Activated naive CD8-positive, alpha-beta T cell treated with anti-CD3 and anti-CD28 coated beads, Interleukin-2, amount 50 U/mL, for 24 hours (primary cell): ENCODE data around the gene HSPB2.

Experiments
- ATAC-seq: fragments of 150-1000 bp; cut with Tn5 transposase; one replicate; pipeline ENCODE4 v1.10.0; 2021
- DNase-seq: peaks from one replicate; pipeline ENCODE4 v3.0.0; 2021
- H3K27ac Mint-ChIP-seq: one replicate; pipeline ENCODE4 v1.8.0; 2021; ENCODE audit warnings: mild to moderate bottlenecking, mixed read lengths
- H3K27me3 Mint-ChIP-seq: one replicate; pipeline ENCODE4 v1.8.0; 2021; ENCODE audit warnings: mixed read lengths
- H3K36me3 Mint-ChIP-seq: one replicate; pipeline ENCODE4 v1.8.0; 2021; ENCODE audit warnings: low read depth, mixed read lengths
- H3K4me1 Mint-ChIP-seq: one replicate; pipeline ENCODE4 v1.8.0; 2021; ENCODE audit warnings: mixed read lengths
- H3K4me3 Mint-ChIP-seq: one replicate; pipeline ENCODE4 v1.8.0; 2021; ENCODE audit warnings: mild to moderate bottlenecking, moderate library complexity, mixed read lengths
- H3K9me3 Mint-ChIP-seq: one replicate; pipeline ENCODE4 v1.8.0; 2021; ENCODE audit warnings: mixed read lengths

Gene HSPB2

GRCh38 chr11:111939836-111940604 is 27.5 kb downstream of the HSPB2 start:
- Mint-ChIP-seq H3K36me3 (peaks cover 10% of the 10 kb centered on the region), H3K27me3 (peaks cover 2% of the 10 kb centered on the region), H3K9me3 (no peaks in the 10 kb centered on the region), H3K4me3 (no peak overlapping the region), H3K27ac (no peak overlapping the region), H3K4me1 (peaks cover 81% of the 10 kb centered on the region)
- no peak for ATAC-seq
- DNase-seq: no peak

DNA sequence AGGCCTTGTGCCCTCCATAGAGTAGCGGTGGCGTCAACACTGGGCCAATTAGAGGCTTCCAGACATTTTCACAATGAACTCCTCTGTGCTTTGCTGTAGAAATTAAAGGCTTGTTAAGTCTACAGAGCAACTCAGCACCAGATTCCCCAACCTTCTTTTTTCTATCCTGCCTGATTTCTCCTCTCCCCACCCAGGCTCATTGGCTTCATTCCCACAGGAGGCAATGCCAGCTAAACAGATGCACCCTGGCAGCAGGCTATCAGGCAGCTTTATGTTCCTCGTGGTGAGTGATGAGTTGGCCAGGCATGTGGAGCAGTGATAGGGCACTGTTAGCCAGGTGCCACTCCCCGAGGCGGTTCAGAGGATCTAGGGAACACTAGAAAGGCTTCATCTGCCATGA is 29.4 kb downstream of the HSPB2 start:
- Mint-ChIP-seq H3K4me1 (peaks cover 74% of the 10 kb centered on the region), H3K4me3 (no peak overlapping the region), H3K27ac (no peak overlapping the region), H3K9me3 (no peaks in the 10 kb centered on the region), H3K27me3 (no peaks in the 10 kb centered on the region), H3K36me3 (peaks cover 8% of the 10 kb centered on the region)
- DNase-seq (no peak), ATAC-seq (no peak)

DNA sequence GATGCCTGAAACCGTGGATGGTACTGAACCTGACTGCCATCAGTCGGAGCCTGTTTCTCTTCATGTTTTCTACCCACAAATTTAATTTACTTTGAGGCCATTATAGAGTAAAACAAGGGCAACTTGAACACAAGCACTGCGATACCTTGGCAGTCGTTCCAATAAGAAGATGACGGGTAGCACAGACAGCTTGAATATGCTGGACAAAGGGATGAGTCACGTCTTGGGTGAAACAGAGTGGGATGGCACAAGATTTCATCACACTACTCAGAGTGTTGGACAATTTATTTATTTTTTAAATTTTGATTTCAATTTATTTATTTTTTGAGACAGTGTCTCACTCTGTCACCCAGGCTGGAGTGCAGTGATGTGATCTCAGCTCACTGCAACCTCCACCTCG is 30.3 kb downstream of the HSPB2 start:
- DNase-seq (no peak), ATAC-seq (no peak)
- Mint-ChIP-seq H3K27me3 (no peaks in the 10 kb centered on the region), H3K27ac (no peak overlapping the region), H3K4me3 (no peak overlapping the region), H3K36me3 (peaks cover 6% of the 10 kb centered on the region), H3K9me3 (no peaks in the 10 kb centered on the region), H3K4me1 (peaks cover 75% of the 10 kb centered on the region)

- H3K4me1 Mint-ChIP-seq: peaks cover 72% of the 10 kb centered on the region
- H3K27me3 Mint-ChIP-seq: no peaks in the 10 kb centered on the region
- no peak for DNase-seq
- no peak for ATAC-seq
- peak overlapping the region; percentile 57 for H3K4me3 Mint-ChIP-seq
- H3K36me3 Mint-ChIP-seq: peaks cover 5% of the 10 kb centered on the region
- peak overlapping the region; percentile 96 for H3K27ac Mint-ChIP-seq
- H3K9me3 Mint-ChIP-seq: no peaks in the 10 kb centered on the region
Observed at GRCh38 chr11:111944139-111944538, 31.6 kb downstream of the HSPB2 start.

DNA sequence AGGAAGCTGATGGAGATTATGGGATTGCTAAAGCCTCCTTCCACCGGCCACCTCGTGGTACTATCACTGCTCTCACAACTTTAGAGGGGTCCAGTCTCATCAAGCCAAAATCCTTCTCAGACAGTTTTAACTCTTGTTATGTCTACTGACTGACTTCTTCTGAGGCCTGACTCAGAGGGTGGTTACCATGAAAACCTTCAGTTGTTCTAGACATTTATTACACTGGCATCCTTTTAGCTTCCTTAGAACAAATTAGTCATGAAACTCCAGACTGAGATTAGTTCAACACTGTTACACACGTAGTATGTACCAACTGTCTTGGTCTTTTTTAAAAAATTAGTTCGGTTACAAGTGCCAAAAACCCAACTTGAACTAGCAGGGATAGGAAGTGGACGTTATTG is 32.1 kb downstream of the HSPB2 start:
- Mint-ChIP-seq H3K27ac (peak overlapping the region; percentile 96), H3K4me1 (peaks cover 73% of the 10 kb centered on the region), H3K9me3 (no peaks in the 10 kb centered on the region), H3K27me3 (no peaks in the 10 kb centered on the region), H3K36me3 (peaks cover 6% of the 10 kb centered on the region), H3K4me3 (peak overlapping the region; percentile 57)
- ATAC-seq (peak; percentile 96), DNase-seq (no peak)

DNA sequence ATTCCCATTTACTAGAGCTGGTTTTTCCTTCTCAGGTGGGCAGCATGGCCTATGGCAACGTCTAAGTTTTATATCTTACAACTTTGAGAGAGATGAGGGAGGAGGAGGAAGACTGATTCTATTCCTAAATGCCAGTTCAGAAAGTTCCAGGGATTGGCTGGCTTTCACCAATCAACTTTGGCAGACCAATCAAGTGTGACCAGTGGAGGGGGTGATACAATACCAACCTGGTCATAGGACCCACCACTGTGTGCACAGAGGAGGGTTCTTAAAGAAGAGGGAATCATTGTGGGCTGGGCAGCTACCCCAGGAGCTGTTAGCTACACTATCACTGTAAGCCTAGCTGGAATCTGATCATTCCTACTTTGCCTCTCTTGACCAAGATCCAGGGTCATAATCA is 32.7 kb downstream of the HSPB2 start:
- Mint-ChIP-seq H3K27me3 (no peaks in the 10 kb centered on the region), H3K9me3 (no peaks in the 10 kb centered on the region), H3K27ac (peak overlapping the region; percentile 96), H3K4me1 (peaks cover 75% of the 10 kb centered on the region), H3K36me3 (peaks cover 9% of the 10 kb centered on the region), H3K4me3 (peak overlapping the region; percentile 57)
- ATAC-seq (no peak), DNase-seq (no peak)

DNA sequence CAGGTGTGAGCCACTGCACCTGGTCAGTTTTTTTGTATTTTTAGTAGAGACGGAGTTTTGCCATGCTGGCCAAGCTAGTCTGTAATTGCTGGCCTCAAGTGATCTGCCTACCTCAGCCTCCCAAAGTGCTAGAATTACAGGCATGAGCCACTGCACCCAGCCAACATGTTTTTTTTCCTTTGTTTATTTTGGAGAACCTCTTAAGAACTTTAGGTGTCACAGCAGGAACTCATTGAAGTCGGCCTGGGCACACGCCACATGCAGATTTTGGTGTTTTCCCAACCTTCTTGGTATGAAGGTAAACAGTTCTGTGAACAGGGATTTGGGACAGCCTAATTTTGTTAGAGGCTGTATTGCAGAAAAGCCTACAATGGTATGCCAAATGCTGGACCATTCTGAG is 34.0 kb downstream of the HSPB2 start:
- no peaks in the 10 kb centered on the region for H3K9me3 Mint-ChIP-seq
- no peaks in the 10 kb centered on the region for H3K27me3 Mint-ChIP-seq
- peaks cover 11% of the 10 kb centered on the region for H3K36me3 Mint-ChIP-seq
- ATAC-seq: no peak
- peaks cover 66% of the 10 kb centered on the region for H3K4me1 Mint-ChIP-seq
- H3K27ac Mint-ChIP-seq: no peak overlapping the region
- H3K4me3 Mint-ChIP-seq: no peak overlapping the region
- DNase-seq: no peak

GRCh38 chr11:111947143-111947542 is 34.6 kb downstream of the HSPB2 start:
- Mint-ChIP-seq H3K27me3 (no peaks in the 10 kb centered on the region), H3K27ac (no peak overlapping the region), H3K4me1 (peaks cover 59% of the 10 kb centered on the region), H3K4me3 (no peak overlapping the region), H3K36me3 (peaks cover 15% of the 10 kb centered on the region), H3K9me3 (no peaks in the 10 kb centered on the region)
- DNase-seq (no peak), ATAC-seq (no peak)

GRCh38 chr11:111949519-111950426 is 37.2 kb downstream of the HSPB2 start:
- peaks cover 38% of the 10 kb centered on the region for H3K4me1 Mint-ChIP-seq
- H3K4me3 Mint-ChIP-seq: no peak overlapping the region
- peaks cover 13% of the 10 kb centered on the region for H3K36me3 Mint-ChIP-seq
- no peak for ATAC-seq
- H3K27me3 Mint-ChIP-seq: no peaks in the 10 kb centered on the region
- no peaks in the 10 kb centered on the region for H3K9me3 Mint-ChIP-seq
- H3K27ac Mint-ChIP-seq: peak overlapping the region; percentile 54
- DNase-seq: no peak

DNA sequence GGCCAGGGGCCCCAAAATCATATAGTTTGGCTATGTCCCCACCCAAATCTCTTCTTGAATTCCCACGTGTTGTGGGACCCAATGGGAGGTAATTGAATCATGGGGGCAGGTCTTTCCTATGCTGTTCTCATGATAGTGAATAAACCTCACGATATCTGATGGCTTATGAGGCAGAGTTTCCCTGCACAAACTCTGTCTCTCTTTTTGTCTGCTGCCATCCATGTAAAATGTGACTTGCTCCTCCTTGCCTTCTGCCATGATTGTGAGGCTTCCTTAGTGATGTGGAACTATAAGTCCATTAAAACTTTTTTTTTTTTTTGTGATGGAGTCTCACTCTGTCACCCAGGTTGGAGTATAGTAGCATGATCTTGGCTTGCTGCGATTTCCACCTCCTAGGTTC is 39.0 kb downstream of the HSPB2 start:
- H3K4me3 Mint-ChIP-seq: no peak overlapping the region
- no peaks in the 10 kb centered on the region for H3K27me3 Mint-ChIP-seq
- peaks cover 12% of the 10 kb centered on the region for H3K36me3 Mint-ChIP-seq
- no peak for ATAC-seq
- H3K4me1 Mint-ChIP-seq: peaks cover 27% of the 10 kb centered on the region
- no peak overlapping the region for H3K27ac Mint-ChIP-seq
- H3K9me3 Mint-ChIP-seq: no peaks in the 10 kb centered on the region
- DNase-seq: no peak

DNA sequence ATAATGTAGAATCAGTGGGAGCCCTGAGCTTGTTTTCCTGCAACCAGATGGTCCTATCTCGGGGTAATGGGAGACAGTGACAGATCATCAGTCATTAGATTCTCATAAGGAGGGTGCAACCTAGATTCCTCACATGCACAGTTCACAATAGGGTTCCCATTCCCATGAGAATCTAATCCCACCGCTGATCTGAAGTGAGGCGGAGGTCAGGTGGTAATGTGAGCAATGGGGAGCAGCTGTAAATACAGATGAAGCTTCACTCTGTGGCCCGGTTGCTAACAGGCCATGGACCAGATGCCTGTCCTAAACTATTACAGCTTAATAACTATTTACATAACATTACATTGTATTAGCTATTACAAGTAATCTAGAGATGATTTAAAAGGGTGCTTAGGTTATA is 41.6 kb downstream of the HSPB2 start:
- H3K4me3 Mint-ChIP-seq: no peak overlapping the region
- no peak for ATAC-seq
- no peak overlapping the region for H3K27ac Mint-ChIP-seq
- no peaks in the 10 kb centered on the region for H3K9me3 Mint-ChIP-seq
- peaks cover 10% of the 10 kb centered on the region for H3K4me1 Mint-ChIP-seq
- H3K27me3 Mint-ChIP-seq: no peaks in the 10 kb centered on the region
- no peak for DNase-seq
- peaks cover 17% of the 10 kb centered on the region for H3K36me3 Mint-ChIP-seq

GRCh38 chr11:111957663-111958444 is 45.3 kb downstream of the HSPB2 start:
- no peaks in the 10 kb centered on the region for H3K27me3 Mint-ChIP-seq
- DNase-seq: no peak
- H3K36me3 Mint-ChIP-seq: peaks cover 5% of the 10 kb centered on the region
- no peak for ATAC-seq
- H3K4me1 Mint-ChIP-seq: peaks cover 2% of the 10 kb centered on the region
- no peaks in the 10 kb centered on the region for H3K9me3 Mint-ChIP-seq
- H3K4me3 Mint-ChIP-seq: no peak overlapping the region
- H3K27ac Mint-ChIP-seq: no peak overlapping the region

- Mint-ChIP-seq H3K36me3 (peaks cover 5% of the 10 kb centered on the region), H3K4me1 (peaks cover 7% of the 10 kb centered on the region), H3K27ac (no peak overlapping the region), H3K9me3 (no peaks in the 10 kb centered on the region), H3K27me3 (no peaks in the 10 kb centered on the region), H3K4me3 (no peak overlapping the region)
- no peak for DNase-seq
- no peak for ATAC-seq
Observed at GRCh38 chr11:111960916-111961315, 48.4 kb downstream of the HSPB2 start.

DNA sequence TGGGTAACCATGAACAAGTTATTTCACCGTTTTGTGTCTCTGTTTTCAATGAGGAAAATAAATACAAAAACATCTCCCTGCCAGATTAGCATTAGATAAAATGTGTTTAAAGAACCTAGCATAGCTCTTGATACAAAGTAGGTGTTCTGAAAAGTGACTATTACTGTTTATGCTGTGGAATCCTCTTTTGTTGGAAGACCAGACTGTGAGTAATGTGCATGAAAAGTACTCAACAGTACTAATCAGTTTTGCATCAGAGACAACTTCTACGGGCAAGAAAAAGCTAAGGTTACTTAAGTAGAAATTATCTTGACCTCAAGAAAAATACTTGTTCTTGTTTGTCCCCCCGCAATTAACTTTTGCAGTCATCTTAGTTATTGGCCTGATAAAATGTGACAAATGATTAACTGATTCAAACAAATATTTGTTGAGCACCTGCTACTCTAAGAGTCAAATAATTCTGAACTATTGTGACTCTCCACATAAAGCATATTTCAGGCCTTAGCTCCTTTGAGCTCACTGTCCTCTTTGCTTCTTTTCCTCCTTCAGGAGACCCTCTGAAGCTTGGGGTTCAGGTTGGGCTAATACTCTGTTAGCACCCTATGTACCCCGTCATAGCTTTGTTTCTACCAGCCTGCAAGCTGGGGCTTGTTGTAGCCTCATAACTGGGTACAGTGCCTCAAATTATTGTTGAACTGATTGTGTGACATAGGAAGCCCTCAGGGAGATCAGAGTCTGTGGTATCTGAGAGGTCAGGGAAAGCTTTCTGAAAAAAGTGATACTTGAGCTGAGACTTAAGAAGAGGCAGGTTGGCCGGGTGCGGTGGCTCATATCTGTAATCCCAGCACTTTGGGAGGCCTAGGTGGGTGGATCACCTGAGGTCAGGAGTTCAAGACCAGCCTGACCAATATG is 49.1 kb downstream of the HSPB2 start:
- no peaks in the 10 kb centered on the region for H3K27me3 Mint-ChIP-seq
- no peaks in the 10 kb centered on the region for H3K9me3 Mint-ChIP-seq
- peaks cover 7% of the 10 kb centered on the region for H3K4me1 Mint-ChIP-seq
- no peak overlapping the region for H3K4me3 Mint-ChIP-seq
- peaks cover 6% of the 10 kb centered on the region for H3K36me3 Mint-ChIP-seq
- ATAC-seq (no peak), DNase-seq (no peak)
- H3K27ac Mint-ChIP-seq: no peak overlapping the region
